GM12878 (cell line): ENCODE data around the gene PHKB. TPM values are rescaled to one million over a fixed set of nuclear protein-coding genes. Genes with fewer than 3 reads are reported as not detected.

Experiments used
- ATAC-seq: fragments of 200-7000 bp; cut with Tn5 transposase; 3 replicates; pipeline ENCODE4 v1.9.1; 2020; ENCODE audit warnings: mild to moderate bottlenecking, moderate library complexity
- BruUV-seq: library from RNA; stranded (reverse); fragments of 400-500 nt; replicated peaks from 2 replicates; lab custom pipeline; 2021; lab: Mats Ljungman, UMichigan
- CTCF ChIA-PET: fragments of 300-600 bp; sonication (Branson Sonifier 250); formaldehyde crosslinking; extraction: SDS; loops from one replicate; lab custom pipeline; 2021; ENCODE audit warnings: inconsistent platforms; lab: Yijun Ruan, JAX
- POLR2A ChIA-PET: fragments of 350-600 bp; formaldehyde crosslinking; extraction: SDS; loops from one replicate; lab custom pipeline; 2021; ENCODE audit warnings: inconsistent platforms; lab: Charles Lee
- RAD21 ChIA-PET: fragments of 300-600 bp; sonication (Branson Sonifier 250); formaldehyde crosslinking; loops from one replicate; lab custom pipeline; 2023; ENCODE audit warnings: antibody characterized with exemption; ENCODE audit not compliant: unreplicated experiment; lab: Charles Lee
- SMC1A ChIA-PET: fragments of 300-600 bp; sonication (Branson Sonifier 250); formaldehyde crosslinking; loops from one replicate; lab custom pipeline; 2023; ENCODE audit not compliant: unreplicated experiment, uncharacterized antibody; lab: Charles Lee
- DNase-seq: peaks from one replicate; pipeline ENCODE4 v3.0.0-alpha.2; 2011; ENCODE audit warnings: low read depth, low spot score
- FAIRE-seq: peaks from 3 replicates; lab custom pipeline; 2011; peaks lifted over from hg19 to GRCh38; lab: Jason Lieb, UNC
- H2AFZ ChIP-seq: 2 replicates; pipeline ENCODE4 v1.6.0; 2011; ENCODE audit warnings: low read depth, low read length, control low read depth; ENCODE audit not compliant: control insufficient read depth
- H3K27ac ChIP-seq: 2 replicates; pipeline ENCODE4 v1.5.1; 2011; ENCODE audit warnings: control low read depth; ENCODE audit not compliant: control insufficient read depth, insufficient read depth
- H3K27me3 ChIP-seq, 2 experiments: replicated peaks in 1 of 2; 2 replicates each; pipeline versions ENCODE4 v1.6.0 to v1.6.1; 2011; ENCODE audit warnings: low read length in 1 of 2; ENCODE audit not compliant: control insufficient read depth in 2 of 2, insufficient read depth in 2 of 2
- H3K36me3 ChIP-seq, 2 experiments: 2 replicates each; pipeline ENCODE4 v1.5.1; 2011; ENCODE audit warnings: low read length in 1 of 2; ENCODE audit not compliant: control insufficient read depth in 2 of 2, insufficient read depth in 2 of 2
- H3K4me1 ChIP-seq: 2 replicates; pipeline ENCODE4 v1.6.1; 2011; ENCODE audit warnings: mild to moderate bottlenecking, low read length, moderate library complexity, mixed read lengths; ENCODE audit not compliant: control insufficient read depth, insufficient read depth
- H3K4me2 ChIP-seq: 2 replicates; pipeline ENCODE4 v1.6.0; 2011; ENCODE audit warnings: control low read depth; ENCODE audit not compliant: control insufficient read depth, insufficient read depth
- H3K4me3 ChIP-seq: fragments of 200-600 bp; sonication (generic); 2 replicates; pipeline ENCODE4 v1.5.1; 2016
- H3K79me2 ChIP-seq: 2 replicates; pipeline ENCODE4 v1.6.0; 2011; ENCODE audit warnings: low read length; ENCODE audit not compliant: control insufficient read depth, insufficient read depth
- H3K9ac ChIP-seq: 2 replicates; pipeline ENCODE4 v1.8.0; 2011; ENCODE audit warnings: low read length, control low read depth, mixed read lengths; ENCODE audit not compliant: control insufficient read depth, insufficient read depth
- H3K9me3 ChIP-seq: replicated peaks from 3 replicates; pipeline ENCODE4 v1.5.1; 2011; ENCODE audit warnings: mild to moderate bottlenecking, low read length; ENCODE audit not compliant: control insufficient read depth, insufficient read depth
- H4K20me1 ChIP-seq: 2 replicates; pipeline ENCODE4 v1.6.0; 2011; ENCODE audit not compliant: control insufficient read depth, insufficient read depth
- CREM ChIP-seq: IDR thresholded peaks from 2 replicates; pipeline ENCODE4 v1.6.1; 2014; ENCODE audit warnings: antibody characterized with exemption, low read depth
- E2F4 ChIP-seq: IDR thresholded peaks from 2 replicates; pipeline ENCODE4 v1.6.1; 2012; ENCODE audit warnings: low read depth, low read length, improper control_type of control experiment
- IRF5 ChIP-seq: fragments of 450-650 bp; IDR thresholded peaks from 2 replicates; pipeline ENCODE4 v1.6.1; 2017; ENCODE audit warnings: borderline replicate concordance
- MYB ChIP-seq: fragments of 150-350 bp; IDR thresholded peaks from 2 replicates; pipeline ENCODE4 v1.6.1; 2014; ENCODE audit warnings: mild to moderate bottlenecking, low read depth, low read length, borderline replicate concordance
- PAX5 ChIP-seq: IDR thresholded peaks from 2 replicates; pipeline ENCODE4 v1.6.1; 2011; ENCODE audit warnings: low read depth, low read length, borderline replicate concordance
- PAX8 ChIP-seq: fragments of 450-650 bp; IDR thresholded peaks from 2 replicates; pipeline ENCODE4 v1.6.1; 2017; ENCODE audit warnings: mild to moderate bottlenecking, moderate library complexity
- ZNF384 ChIP-seq: IDR thresholded peaks from 2 replicates; pipeline ENCODE4 v1.6.1; 2012; ENCODE audit warnings: low read depth, mild to moderate bottlenecking, low read length, improper control_type of control experiment, borderline replicate concordance
- ZNF622 ChIP-seq: fragments of 450-650 bp; IDR thresholded peaks from 2 replicates; pipeline ENCODE4 v1.6.1; 2017; ENCODE audit warnings: mild to moderate bottlenecking, inconsistent platforms
- in situ Hi-C: fragments of 300-500 bp; cut with MboI; formaldehyde crosslinking; loops from 9 replicates; pipeline ENCODE4 v1.14.3; 2018; ENCODE audit warnings: mixed read lengths
- intact Hi-C: fragments of 100-400 bp; cut with micrococcal nuclease; formaldehyde crosslinking; loops from one replicate; pipeline ENCODE4 v1.14.2; 2022; ENCODE audit not compliant: unreplicated experiment
- polyA plus RNA-seq, 11 experiments: library from polyadenylated mRNA; depleted of rRNA in 4 of 11; unstranded in 6 of 11; stranded (reverse) in 5 of 11; fragments of >200 nt; fragmentation: Nextera tagmentation in 4 of 11; fragmentation: Illumina TruSeq in 1 of 11; extraction: Ambion mirVana in 4 of 11; extraction: Trizol in 1 of 11; gene quantifications; 1 replicate in 1 of 11; 2 replicates in 10 of 11; pipeline versions ENCODE4 v1.2.1 to v1.2.3, GENCODE V29; 2011 to 2016; ENCODE audit warnings: inconsistent platforms in 2 of 11, missing spikeins in 2 of 11, low read depth in 1 of 11
- total RNA-seq, 4 experiments: library from RNA; depleted of rRNA in 3 of 4; stranded (reverse); fragments of >200 nt in 3 of 4; fragmentation: Illumina TruSeq in 1 of 4; extraction: Trizol in 1 of 4; gene quantifications; 2 replicates each; pipeline versions ENCODE4 v1.2.1 to v1.2.3, GENCODE V29; 2013 to 2021

Gene PHKB
- total and polyA plus RNA-seq, 10 of the 15 experiments (the other 5 are each of a cell fraction or from before 2014, with no cell fraction given), result 14.2 to 65.6 (median 37.0) TPM

GRCh38 chr16:47475786-47476185 lies 14.7 kb downstream of the PHKB start (continued):
- TF ChIP-seq ZNF622, result no peak
- TF ChIP-seq E2F4, result no peak
- no peak for TF ChIP-seq PAX5
- no peak for TF ChIP-seq PAX8
- no peak for TF ChIP-seq IRF5
- no peak for TF ChIP-seq MYB
- no peak for TF ChIP-seq CREM

GRCh38 chr16:47476654-47477345 lies 15.7 kb downstream of the PHKB start:
- H4K20me1 ChIP-seq, result no peaks in the 10 kb centered on the region
- no peaks in the 10 kb centered on the region for H3K36me3 ChIP-seq
- no peak for ATAC-seq
- FAIRE-seq, result no peak
- H3K4me3 ChIP-seq, result no peak overlapping the region
- H3K9me3 ChIP-seq, result peaks cover under 1% of the 10 kb centered on the region; the same call in 1 of the 3 replicates
- no peak for DNase-seq
- ChIA-PET RAD21 (interaction anchor here (2.5 to 6.4 kb wide), 2 partner anchors 11 to 13 kb away, joined by 11 to 102 read pairs; partner anchors contain the start of genes ITFG1 and PHKB), CTCF (interaction anchor here (1.5 to 6.0 kb wide), 2 partner anchors 11 kb away, joined by 9 to 50 read pairs; no protein-coding TSS in a partner anchor), POLR2A (interaction anchor here (0.6 kb wide), 1 partner anchor 639 kb away, joined by 4 read pairs; no protein-coding TSS in a partner anchor), SMC1A (interaction anchor here (1.0 to 9.5 kb wide), 4 partner anchors 10 to 26 kb away, joined by 3 to 165 read pairs (median 58); partner anchors contain the start of genes ITFG1 and PHKB)
- BruUV-seq, result no TSS peak
- H3K4me1 ChIP-seq, result peaks cover 15% of the 10 kb centered on the region
- TF ChIP-seq ZNF384, result no peak
- H3K4me2 ChIP-seq, result no peak overlapping the region
- H3K27ac ChIP-seq, result no peak overlapping the region
- peaks cover 15% of the 10 kb centered on the region for H3K79me2 ChIP-seq
- no peak overlapping the region for H2AFZ ChIP-seq
- H3K27me3 ChIP-seq, result no peaks in the 10 kb centered on the region
- H3K9ac ChIP-seq, result no peak overlapping the region
- in situ Hi-C loops (no loop called here), intact Hi-C loops (no loop called here)
